OCI-LY3 (cell line): Measurements from ENCODE around the gene PALLD.
A peak's percentile ranks its signal among the peaks of the same experiment; 100 is the strongest.

Source experiments
- H2AFZ ChIP-seq: fragments of 200-600, 300-600 bp; shearing (Covaris generic); 2 replicates; pipeline ENCODE4 v1.6.0; 2014; ENCODE audit warnings: antibody characterized with exemption, low read depth, low read length
- H3K27ac ChIP-seq: fragments of 200-600, 300-600 bp; sonication (generic); 2 replicates; pipeline ENCODE4 v1.5.1; 2014; ENCODE audit warnings: mild to moderate bottlenecking, low read length, moderate library complexity, mixed read lengths
- H3K27me3 ChIP-seq: fragments of 200-600, 300-600 bp; sonication (generic); 2 replicates; pipeline ENCODE4 v1.6.1; 2014; ENCODE audit warnings: low read depth, low read length, mixed read lengths
- H3K36me3 ChIP-seq: fragments of 200-600, 300-600 bp; sonication (generic); replicated peaks from 2 replicates; pipeline ENCODE3; 2014; ENCODE audit warnings: low read depth, low read length, mixed read lengths
- H3K4me1 ChIP-seq: fragments of 300-600, 200-600 bp; sonication (generic); 2 replicates; pipeline ENCODE4 v1.6.1; 2014; ENCODE audit warnings: low read length, mixed read lengths
- H3K4me2 ChIP-seq: fragments of 200-600, 300-600 bp; sonication (generic); 2 replicates; pipeline ENCODE4 v1.6.1; 2014; ENCODE audit warnings: low read length, mixed read lengths
- H3K4me3 ChIP-seq: fragments of 300-600, 200-600 bp; sonication (generic); 2 replicates; pipeline ENCODE4 v1.5.1; 2014; ENCODE audit warnings: antibody characterized with exemption, mild to moderate bottlenecking, low read length, moderate library complexity
- H3K79me2 ChIP-seq: fragments of 300-600, 200-600 bp; shearing (Covaris generic); 2 replicates; pipeline ENCODE4 v1.6.1; 2014; ENCODE audit warnings: mild to moderate bottlenecking, low read length, mixed read lengths
- H3K9ac ChIP-seq: fragments of 300-600, 200-600 bp; shearing (Covaris generic); 2 replicates; pipeline ENCODE4 v1.6.0; 2014; ENCODE audit warnings: mild to moderate bottlenecking, low read length, moderate library complexity
- H3K9me3 ChIP-seq: fragments of 200-600, 300-600 bp; shearing (Covaris generic); 2 replicates; pipeline ENCODE4 v1.6.1; 2014; ENCODE audit warnings: low read length, mixed read lengths; ENCODE audit not compliant: insufficient read depth
- H4K20me1 ChIP-seq: fragments of 200-600, 300-600 bp; sonication (generic); 2 replicates; pipeline ENCODE4 v1.6.1; 2016; ENCODE audit warnings: low read length, mixed read lengths; ENCODE audit not compliant: insufficient read depth
- CTCF ChIP-seq: fragments of 200-600, 300-600 bp; sonication (generic); IDR thresholded peaks from 2 replicates; pipeline ENCODE4 v1.5.1; 2014; ENCODE audit warnings: antibody characterized with exemption, low read length, low read depth
- EZH2phosphoT487 ChIP-seq: fragments of 200-600 bp; shearing (Covaris generic); IDR thresholded peaks from 2 replicates; pipeline ENCODE4 v1.6.1; 2018; ENCODE audit warnings: antibody characterized with exemption, mixed run types, low read depth

Gene PALLD

GRCh38 chr4:168857009-168857408, 360.2 kb downstream of the PALLD start:
- Histone ChIP-seq H3K27ac (no peak overlapping the region), H3K79me2 (no peaks in the 10 kb centered on the region), H3K27me3 (peaks cover 30% of the 10 kb centered on the region), H3K4me1 (peaks cover 47% of the 10 kb centered on the region), H3K9me3 (no peaks in the 10 kb centered on the region), H4K20me1 (peaks cover 15% of the 10 kb centered on the region), H3K36me3 (peaks cover 10% of the 10 kb centered on the region), H3K9ac (no peak overlapping the region), H2AFZ (no peak overlapping the region), H3K4me2 (no peak overlapping the region), H3K4me3 (no peak overlapping the region)
- TF ChIP-seq EZH2phosphoT487 (no peak), CTCF (no peak)

DNA sequence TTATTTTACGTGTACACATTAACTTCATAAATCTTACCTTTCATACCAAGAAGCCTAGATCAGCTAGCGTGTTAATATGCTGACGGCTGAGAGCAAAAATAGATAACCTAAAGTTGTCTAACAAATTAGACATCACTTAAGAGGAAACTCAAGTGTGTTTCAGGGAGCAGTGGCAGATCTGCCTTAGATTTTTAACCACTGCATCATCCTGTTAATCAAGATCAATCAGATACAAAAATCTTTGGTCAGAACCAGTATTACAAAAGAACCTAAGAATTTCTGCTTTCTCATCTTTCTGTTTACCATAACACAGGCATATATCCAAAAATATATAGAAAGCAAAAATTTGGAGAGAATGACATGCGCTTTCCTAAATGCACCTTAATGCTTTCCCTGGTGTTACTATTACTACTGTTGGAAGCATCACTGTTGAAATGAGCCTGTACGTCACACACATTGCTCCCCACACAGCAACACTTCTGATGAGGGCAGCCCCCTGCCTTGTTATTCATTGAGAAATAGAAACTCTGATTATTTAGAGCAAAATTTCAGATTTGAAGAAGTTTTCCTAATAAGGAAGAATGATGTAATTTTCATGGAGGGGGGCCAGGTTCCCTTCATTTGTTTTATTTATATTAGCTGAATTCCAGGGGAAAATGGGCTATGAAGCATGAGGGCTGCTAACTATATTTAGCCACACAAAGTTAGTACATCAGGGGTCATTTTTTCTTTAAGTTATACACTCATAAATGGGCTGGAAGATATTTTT, 360.9 kb downstream of the PALLD start:
- no peak overlapping the region for H3K27ac ChIP-seq
- no peak overlapping the region for H2AFZ ChIP-seq
- peaks cover 13% of the 10 kb centered on the region for H3K36me3 ChIP-seq
- H3K4me3 ChIP-seq: no peak overlapping the region
- H3K4me1 ChIP-seq: peaks cover 40% of the 10 kb centered on the region
- no peak overlapping the region for H3K4me2 ChIP-seq
- no peaks in the 10 kb centered on the region for H3K79me2 ChIP-seq
- peaks cover 30% of the 10 kb centered on the region for H3K27me3 ChIP-seq
- H3K9me3 ChIP-seq: no peaks in the 10 kb centered on the region
- TF ChIP-seq CTCF: no peak
- TF ChIP-seq EZH2phosphoT487: no peak
- H4K20me1 ChIP-seq: peaks cover 15% of the 10 kb centered on the region
- no peak overlapping the region for H3K9ac ChIP-seq

- TF ChIP-seq EZH2phosphoT487 (no peak), CTCF (no peak)
- Histone ChIP-seq H3K4me2 (no peak overlapping the region), H3K36me3 (peaks cover 13% of the 10 kb centered on the region), H3K9ac (no peak overlapping the region), H3K9me3 (no peaks in the 10 kb centered on the region), H3K27me3 (peaks cover 30% of the 10 kb centered on the region), H3K27ac (no peak overlapping the region), H3K4me3 (no peak overlapping the region), H3K4me1 (peaks cover 26% of the 10 kb centered on the region), H2AFZ (no peak overlapping the region), H3K79me2 (no peaks in the 10 kb centered on the region), H4K20me1 (peaks cover 15% of the 10 kb centered on the region)
Observed at GRCh38 chr4:168859100-168859499, 362.2 kb downstream of the PALLD start.

DNA sequence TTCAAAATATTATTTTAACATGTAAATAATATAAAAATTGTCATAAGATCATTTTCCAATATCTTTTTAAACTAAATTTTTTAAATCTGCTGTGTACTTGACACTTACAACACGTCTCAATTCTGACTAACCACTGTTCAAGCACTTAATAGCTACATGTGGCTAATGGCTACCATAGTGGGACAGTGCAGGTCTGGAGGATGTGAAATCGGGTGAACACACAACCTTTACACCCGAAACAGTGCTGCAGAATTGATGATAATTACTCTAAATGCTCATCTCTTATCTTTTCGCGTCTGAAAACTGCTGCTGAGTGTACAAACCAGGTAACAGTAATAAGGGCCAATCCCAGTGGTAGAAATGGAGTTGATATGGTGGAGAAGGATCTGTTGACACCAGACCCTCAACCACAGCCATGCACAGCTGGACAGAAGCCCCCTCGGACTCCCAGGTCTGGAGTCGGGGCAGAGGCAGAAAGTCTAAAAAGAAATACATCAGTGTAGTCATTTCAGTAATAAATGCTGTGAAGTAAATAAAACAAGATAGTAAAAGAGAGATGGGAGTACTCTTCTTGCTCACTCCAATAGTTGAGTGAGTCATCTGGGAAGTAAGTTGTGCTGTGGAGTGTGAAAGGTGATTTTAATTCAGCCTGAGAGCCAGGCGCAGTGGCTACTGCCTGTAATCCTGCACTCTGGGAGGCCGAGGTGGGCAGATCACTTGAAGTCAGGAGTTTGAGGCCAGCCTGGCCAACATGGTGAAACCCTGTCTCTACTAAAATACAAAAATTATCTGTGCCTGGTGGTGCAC, 363.2 kb downstream of the PALLD start:
- H3K36me3 ChIP-seq: peaks cover 13% of the 10 kb centered on the region
- H3K4me3 ChIP-seq: peak overlapping the region; percentile 40
- peaks cover 18% of the 10 kb centered on the region for H3K4me1 ChIP-seq
- H3K4me2 ChIP-seq: peak overlapping the region; percentile 62
- H3K9ac ChIP-seq: no peak overlapping the region
- H2AFZ ChIP-seq: no peak overlapping the region
- 0 out of 2 replicates have a peak, but pooled peaks have one; percentile 41 for TF ChIP-seq EZH2phosphoT487
- TF ChIP-seq CTCF: no peak
- H3K27me3 ChIP-seq: peaks cover 30% of the 10 kb centered on the region
- no peaks in the 10 kb centered on the region for H3K79me2 ChIP-seq
- H3K9me3 ChIP-seq: no peaks in the 10 kb centered on the region
- H4K20me1 ChIP-seq: peaks cover 11% of the 10 kb centered on the region; the same call in 1 of the 2 replicates
- no peak overlapping the region for H3K27ac ChIP-seq
